ENCODE measurements around the gene ATAD2B.
"Not testable (repeated sequence)": the region's sequence is repeated elsewhere in the genome, so short reads cannot be mapped to it uniquely, and the experiment has no call there.

Gene ATAD2B

DNA sequence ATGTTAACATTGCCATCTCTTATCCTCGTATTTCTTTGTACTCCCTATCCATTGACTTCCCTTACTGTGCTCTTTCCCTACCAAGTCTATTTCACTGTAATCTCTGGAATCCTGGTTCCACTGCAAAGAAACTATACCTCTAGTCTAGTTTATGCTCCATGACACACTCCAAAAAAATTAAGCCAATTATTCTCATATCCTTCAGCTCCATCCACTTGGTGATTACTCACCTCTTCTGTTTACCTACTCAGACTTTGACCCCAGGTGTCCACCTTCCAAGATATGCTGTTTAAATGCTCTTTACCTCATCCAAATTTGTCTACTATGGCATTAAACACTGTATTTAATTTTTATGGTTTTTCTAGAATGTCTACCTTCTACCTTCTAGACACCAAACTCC lies 137.9 kb downstream of the ATAD2B start:
- DNase-seq (ENCODE audit: low read depth): no peak

DNA sequence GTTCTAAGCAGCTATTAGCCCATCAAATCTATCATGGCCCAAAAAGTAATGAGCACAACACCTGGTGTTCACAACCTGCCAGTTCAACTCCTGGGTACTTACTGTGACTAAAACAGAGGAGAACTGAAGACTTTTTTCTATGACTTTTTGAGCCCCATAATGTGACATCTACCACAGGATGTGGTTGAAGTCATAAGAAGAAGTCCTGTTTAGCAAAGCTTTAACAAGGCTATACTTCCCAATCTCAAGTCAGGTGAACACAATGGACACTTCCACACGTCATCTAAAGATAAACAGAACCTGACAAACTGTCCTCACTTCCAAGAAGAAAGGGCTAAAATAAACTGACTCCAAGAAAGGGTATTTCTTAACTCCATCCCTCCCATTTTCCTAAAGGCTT lies 138.8 kb downstream of the ATAD2B start:
- no peak for DNase-seq (ENCODE audit: low read depth)

DNA sequence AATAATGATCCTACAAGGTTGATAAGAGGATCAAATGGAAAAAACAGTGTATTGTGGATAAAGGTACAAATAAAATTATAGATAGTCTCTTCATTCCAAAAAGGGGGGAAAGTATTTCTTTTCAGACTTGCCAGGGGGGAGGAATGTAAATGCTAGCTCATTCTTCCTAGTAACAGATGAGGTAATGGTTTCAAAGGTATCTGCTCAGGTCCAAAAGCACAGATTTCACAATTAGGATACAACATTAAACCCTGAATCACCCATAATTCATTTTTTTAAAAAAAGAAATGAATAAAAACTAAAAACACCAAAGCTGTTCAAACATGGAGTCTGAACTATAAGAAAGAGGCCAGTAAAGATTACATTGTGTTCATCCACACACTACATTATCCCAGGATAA lies 142.0 kb downstream of the ATAD2B start:
- no peak for DNase-seq (ENCODE audit: low read depth)

DNA sequence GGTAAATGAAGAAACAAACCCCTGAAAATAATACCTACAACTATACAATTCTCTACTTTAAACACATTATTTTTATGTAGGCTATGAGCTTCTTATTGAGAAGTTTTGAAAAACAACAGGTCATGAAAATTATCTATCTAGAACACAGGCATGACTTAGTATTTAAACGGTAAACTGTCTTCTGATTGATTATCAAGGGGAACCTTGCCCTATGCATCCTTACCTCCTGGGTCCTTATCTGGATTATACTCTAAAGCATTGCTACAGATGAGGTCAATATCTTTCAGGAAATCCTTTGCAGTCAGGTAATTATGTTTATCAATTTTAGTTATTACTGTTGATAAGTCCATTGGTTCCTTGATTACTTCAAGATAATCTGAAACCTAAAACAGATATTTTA lies 144.3 kb downstream of the ATAD2B start:
- DNase-seq (ENCODE audit: low read depth): no peak

DNA sequence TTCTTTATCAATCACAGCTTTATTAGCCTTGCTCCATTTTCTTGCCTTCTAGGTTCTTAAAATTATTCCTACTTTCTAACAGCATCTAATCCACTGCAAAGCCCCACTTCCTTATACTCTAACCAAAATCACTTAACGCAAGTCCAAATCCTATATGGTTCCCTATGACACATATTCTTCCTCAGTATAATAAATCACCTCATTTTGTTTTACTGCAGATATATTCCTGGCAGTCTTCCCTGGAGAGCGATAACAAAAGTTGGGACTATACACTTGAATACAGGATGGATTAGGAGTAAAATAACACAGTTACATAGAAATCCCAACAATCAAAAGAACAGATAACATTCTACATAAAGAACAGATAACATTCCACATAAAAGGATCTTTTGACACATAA lies 144.8 kb downstream of the ATAD2B start:
- no peak for DNase-seq (ENCODE audit: low read depth)

DNA sequence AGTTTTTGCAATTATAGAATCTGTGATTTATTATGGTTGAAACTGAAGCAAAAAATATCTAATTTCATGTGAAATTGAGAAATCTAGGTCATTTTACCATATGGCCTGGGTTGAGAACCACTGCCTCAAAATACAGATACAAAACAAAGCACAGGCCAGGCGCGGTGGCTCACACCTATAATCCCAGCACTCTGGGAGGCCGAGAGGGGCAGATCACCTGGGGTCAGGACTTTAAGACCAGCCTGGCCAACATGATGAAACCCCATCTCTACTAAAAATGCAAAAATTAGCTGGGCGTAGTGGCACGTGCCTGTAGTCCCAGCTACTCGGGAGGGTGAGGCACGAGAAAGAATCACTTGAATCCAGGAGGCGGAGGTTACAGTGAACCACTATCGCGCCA lies 146.5 kb downstream of the ATAD2B start:
- not testable (repeated sequence) for DNase-seq (ENCODE audit: low read depth)

DNA sequence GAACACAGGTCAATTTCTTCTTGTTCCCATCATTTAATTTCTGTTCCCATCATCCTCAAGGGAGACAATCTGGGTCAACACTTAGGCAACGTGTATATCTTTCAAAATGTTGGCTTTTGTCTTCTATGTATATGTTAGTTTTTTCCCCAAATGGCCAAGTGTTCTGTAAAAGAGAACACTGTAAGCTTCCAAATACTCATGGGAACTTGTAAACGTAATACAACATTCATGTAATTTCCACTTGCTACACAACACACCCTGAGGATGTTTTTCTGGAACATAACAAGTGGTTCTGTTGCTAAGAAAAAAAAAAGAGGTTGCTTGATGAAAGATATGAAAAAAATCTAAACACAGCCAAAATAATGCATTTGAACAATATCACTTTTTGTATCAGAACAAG lies 149.1 kb downstream of the ATAD2B start:
- DNase-seq (ENCODE audit: low read depth): no peak

DNA sequence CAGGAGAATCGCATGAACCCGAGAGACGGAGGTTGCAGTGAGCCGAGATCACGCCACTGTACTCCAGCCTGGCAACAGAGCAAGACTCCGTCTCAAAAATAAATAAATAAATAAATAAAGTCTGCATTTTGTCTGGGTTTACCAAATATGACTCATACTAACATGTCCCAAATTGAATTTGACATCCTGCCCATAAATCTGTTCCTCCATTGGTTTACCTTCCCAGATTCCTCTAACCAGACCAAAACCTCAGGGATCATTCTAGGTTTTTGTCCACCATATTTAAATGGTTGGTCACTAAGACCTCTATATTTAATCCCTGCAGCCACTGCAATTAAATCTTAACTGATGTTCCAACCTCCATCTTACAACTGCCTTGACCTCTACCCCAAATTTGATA lies 150.9 kb downstream of the ATAD2B start:
- DNase-seq (ENCODE audit: low read depth): no peak

DNA sequence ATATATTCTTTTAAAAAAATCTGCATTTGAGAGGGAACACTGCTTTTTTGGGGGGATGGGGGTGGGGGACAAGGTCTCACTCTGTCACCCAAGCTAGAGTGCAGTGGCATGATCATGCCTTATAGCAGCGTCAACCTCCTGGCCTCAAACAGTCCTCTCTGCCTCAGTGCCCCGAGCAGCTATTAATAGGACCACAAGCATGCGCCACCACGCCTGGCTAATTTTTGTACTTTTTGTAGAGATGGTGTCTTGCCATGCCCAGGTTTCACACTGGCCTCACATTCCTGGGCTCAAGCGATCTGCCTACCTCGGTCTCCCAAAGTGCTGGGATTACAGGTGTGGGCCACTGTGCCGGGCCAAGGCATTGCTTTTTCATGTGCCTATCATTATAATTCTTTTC lies 154.2 kb downstream of the ATAD2B start:
- DNase-seq (ENCODE audit: low read depth): no peak

DNA sequence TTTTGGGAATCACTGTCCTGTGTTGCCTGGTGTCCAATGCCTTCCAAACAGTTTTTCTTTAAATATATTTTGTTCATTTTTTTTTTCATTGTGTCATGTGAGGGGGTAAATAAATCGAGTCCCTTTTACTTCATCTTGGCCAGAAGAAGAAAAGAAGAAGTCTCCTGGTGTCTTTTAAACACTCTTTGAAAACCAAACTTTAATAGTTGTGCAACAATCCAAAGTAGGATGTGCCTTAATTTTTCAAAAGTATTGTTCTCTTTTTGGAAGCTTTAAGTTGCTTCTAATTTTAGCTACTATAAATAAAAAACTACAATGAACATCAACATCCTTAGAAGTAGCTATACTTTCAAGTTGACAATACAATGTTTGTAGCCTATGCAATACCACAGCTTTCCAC lies 154.9 kb downstream of the ATAD2B start:
- DNase-seq (ENCODE audit: low read depth): no peak

DNA sequence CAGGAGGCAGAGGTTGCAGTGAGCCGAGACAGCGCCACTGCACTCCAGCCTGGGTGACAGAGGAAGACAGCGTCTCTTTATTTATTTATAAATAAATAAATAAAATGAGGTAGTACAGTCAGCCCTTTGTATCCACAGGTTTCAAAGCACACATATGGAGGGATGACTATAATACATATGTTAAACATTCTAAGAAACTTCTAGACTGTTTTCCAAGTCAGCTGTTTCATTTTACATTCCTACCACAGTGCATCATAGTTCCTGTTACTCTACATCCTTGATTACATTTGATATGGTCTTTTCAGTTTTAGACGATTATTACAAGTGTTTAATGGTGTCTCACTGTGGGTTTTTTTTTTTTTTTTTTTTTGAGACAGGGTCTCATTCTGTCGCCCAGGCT lies 157.6 kb downstream of the ATAD2B start:
- DNase-seq (ENCODE audit: low read depth): peak; percentile 38

DNA sequence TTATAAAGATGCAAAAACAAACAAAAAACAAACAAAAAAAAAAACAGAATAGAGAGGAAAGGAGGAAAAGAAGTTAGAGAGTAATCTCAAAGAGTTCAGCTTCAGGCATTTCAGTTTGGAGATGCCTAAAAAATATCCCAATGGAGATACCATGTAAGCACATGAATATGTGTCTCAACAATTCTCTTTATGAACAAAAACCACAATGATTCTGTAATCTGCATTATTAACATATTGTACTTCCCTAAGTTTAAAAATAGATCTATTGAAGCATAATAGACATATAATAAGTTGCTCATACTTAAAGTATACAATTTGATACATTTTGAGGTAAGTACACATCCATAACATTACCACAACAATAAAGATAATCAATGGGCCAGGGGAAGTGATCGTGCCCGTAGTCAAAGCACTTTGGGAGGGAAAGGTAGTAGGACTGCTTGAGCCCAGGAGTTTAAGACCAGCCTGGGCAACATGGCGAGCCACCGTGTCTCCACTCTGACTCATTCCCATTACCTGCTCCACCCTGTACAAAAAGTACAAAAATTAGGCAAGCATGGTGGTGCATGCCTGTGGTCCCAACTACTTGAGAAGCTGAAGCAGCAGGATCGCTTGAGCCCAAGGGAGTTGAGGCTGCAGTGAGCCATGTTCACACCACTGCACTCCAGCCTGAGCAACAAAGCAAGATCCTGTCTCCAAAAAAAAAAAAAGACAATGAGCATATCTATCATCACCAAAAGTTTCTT lies 158.9 kb downstream of the ATAD2B start:
- DNase-seq (ENCODE audit: low read depth): no peak

DNA sequence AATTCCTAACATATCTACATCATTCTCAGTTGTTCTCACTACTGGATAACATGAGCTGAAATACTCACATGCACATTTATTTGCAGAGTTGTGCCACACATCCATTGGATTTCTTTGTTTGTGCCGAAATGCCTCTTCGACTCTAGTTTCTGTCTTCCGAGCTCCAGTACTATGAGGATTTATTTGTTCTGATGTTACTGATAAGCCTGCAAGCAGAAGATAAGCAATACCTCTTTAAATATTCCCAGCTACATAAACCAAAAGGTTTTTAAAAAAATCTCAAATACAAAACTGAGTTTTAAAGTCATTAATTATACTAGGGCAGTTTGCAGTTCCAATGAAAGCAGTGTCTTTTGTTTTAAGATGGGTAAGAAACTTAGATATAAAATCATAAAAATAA lies 164.8 kb downstream of the ATAD2B start:
- DNase-seq (ENCODE audit: low read depth): no peak

DNA sequence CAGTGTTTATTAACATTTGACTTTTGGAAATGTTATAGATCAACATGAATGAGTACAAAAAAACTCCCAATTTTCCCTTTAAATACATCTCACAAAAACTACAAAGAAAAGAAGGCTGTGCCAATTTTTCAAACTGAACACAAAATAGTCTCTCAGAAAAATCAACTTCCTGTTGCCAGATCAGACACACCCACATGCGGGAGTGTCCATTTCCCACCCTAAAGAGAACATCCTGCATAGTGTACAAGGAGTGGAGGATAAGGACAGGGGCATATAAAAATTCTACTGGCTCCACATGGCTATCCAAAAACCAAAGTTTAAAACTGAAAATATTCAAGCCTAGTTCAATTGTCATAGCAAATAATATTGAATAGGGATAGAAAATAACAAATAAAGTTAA lies 165.3 kb downstream of the ATAD2B start:
- DNase-seq (ENCODE audit: low read depth): no peak

DNA sequence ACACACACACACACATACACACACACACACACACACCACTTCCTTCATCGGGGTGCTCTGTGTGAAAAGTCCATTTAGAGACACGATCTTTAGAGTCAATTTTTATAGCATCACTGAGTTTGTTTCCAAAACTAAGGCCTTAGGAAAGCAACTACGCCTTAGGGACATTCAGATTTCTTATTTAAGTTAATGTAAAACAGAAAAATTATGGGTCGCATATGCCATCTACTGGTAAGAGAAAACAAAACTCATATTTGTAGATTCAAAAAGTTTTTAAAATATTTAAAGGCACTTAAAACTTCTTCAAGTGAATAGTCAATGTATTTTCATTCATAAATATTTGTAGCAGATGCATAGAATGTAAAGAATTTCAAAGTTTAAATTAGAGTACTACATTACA lies 166.2 kb downstream of the ATAD2B start:
- DNase-seq (ENCODE audit: low read depth): peak; percentile 68

DNA sequence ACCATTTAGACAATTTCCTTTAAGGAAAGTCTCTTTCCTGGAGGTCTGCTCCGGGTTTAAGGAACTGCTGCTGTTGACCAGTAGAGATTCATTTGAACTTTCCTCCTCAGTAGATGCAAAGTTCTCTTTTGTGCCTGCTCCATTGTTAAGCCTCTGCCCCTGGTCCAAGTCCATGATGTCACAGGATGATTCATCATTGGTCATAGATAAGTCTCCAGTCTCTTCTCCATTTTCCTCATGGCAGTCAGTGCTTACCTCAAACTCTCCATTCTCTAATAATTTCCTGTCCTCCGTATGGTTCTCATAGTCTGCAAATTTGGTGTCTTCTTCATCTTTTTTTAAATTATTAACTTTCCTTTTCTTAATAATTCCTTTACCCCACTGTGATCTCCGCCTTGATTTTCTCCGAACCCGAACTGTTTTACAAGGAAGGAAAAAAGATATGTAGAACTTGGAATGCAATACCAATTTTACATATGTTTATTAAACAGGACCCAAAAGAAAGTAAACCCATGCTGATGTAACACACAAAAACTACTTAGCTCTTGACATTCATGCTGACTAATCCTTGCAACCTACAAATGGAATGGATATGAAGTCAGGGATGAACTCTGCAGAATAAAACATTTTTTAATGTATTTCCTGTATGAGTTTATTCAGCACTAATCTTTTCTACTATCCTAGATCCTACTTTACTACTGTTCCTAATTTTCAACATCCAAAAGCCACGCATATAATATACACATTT lies 169.1 kb downstream of the ATAD2B start:
- DNase-seq (ENCODE audit: low read depth): peak; percentile 87

DNA sequence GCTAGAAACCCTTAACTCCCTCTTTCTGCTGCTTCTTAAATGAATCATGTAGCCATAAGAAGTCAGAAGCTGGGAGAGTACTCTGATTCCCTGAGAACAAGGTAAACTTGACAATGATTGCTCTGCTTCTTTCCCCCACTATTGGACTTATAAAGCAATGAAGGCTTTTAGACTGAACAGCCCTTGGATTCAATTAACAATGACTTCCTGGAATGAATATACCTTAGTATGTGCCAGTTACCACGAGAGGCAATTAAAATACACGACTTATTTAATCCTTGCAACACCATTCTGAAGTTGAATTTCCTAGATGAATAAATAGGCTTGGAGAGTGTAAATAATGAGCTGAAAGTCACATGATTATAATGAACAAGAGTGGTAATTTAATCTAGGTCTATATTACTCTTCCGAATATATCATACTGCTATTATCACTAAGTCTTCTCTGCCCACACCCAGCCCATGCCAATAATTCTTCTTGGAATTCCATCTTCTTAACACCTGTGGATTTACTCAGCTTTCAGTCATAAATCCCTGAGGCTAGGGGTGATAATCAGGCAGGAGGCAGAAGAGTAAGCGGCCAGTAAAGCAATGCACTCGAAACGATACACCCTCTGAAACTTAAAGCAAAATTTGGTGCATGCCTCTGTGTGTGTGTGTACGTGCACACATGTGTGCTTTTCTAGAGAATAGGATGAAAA lies 170.2 kb downstream of the ATAD2B start:
- no peak for DNase-seq (ENCODE audit: low read depth)

DNA sequence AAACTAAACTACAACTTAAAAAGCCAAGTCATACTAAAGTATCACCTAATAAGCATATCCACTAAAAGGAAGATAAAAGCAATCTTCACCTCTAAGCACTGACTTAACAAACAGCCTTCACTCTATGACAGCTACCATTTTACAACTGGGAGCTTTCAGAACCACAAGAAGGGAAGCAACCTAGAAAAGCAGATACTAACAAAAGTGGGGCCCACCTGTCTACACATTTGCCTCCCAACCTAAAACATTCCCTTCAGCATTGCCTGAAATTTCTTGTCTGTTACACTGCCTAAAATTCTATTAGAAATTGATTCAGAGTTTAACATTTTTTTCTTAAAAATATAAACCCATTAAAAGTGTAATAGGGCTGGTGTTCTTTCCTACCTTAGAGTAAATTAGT lies 172.0 kb downstream of the ATAD2B start:
- DNase-seq (ENCODE audit: low read depth): no peak

DNA sequence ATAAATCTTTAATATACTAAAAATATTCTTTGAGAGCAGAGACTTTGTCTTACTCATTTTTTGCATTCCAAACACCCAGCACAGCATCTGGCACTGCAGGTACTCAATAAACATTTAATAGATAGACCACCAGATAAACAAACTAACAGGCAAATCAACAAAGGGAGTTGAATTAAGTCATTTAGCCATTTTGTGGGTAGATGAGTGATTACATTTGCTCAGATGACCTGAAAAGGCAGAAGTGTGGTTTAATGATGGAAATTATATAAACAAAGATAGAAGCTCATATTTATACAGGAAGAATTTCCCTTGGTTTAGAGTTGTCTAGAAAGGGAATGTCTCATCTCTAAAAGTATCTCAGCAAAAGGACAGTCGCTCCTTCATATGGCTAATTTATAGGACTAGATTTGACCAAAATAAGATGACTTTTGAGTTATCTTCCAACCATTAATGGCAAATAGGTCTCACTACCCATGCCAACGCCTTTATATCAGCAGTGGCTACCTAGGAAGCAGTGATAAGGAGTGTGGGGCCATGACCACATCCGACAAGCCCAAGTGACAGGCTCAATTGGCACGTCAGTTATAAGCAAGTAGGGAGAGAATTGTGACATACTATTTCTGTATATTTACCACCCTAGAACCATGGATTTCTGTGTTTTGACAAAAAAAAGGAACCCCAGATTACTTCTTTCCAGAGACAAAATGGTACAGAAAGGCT lies 173.5 kb downstream of the ATAD2B start:
- DNase-seq (ENCODE audit: low read depth): no peak

DNA sequence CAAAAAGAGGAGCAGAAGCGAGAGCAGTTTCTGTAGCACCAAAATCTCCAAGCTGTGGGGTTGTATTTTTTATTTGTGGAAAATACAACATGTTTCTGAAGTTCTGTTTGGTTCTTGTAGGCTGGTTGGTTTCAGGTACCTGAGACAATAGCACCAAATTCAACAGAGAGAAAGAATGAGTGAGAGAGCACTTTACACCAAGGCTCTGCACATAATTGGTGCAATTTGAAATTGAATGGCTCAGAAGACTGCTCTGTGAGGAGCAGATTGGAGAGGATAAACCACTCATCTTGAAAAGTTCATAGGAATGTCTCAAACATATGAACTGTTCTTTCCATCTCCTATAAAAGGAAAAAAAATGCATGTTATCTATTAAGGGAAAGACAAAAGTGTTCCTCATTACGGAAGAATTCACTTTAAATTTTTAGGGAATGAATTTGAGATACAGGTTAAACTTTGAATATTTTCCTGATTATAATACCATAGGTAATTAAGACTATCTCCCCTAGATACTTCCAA lies 175.1 kb downstream of the ATAD2B start:
- DNase-seq (ENCODE audit: low read depth): no peak

DNA sequence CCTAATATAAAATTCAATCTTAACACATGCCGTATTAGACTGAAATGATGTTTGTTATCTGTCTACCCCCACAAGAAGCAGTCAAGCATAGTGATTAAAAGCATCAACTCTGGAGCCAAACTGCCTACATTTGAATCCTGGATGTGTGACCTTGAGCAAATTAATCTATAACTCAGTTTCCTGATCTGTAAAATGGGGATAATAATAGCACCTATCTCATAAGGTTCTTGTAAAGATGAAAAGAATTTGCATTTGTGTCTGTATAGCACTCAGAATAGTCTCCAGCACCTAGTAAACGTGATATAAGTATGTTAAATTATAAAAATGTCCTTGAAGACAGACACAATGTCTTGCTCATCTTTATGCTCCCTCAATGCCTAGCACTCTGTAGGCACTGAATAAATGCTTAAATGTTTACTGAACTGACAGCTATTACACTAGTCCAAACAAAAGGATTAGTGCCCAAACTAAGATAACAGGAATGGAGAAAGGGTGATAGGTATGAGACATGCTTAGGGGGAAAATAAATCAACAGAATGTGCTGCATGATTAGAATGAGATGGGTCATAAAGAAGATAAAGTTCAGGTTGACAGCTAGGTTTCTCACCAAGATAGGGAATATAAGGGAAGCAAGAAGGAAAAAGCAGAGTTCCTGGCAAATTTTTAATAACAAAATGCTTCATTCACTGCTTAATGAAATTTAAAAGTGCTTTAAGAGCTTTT lies 180.6 kb downstream of the ATAD2B start:
- no peak for DNase-seq (ENCODE audit: low read depth)

DNA sequence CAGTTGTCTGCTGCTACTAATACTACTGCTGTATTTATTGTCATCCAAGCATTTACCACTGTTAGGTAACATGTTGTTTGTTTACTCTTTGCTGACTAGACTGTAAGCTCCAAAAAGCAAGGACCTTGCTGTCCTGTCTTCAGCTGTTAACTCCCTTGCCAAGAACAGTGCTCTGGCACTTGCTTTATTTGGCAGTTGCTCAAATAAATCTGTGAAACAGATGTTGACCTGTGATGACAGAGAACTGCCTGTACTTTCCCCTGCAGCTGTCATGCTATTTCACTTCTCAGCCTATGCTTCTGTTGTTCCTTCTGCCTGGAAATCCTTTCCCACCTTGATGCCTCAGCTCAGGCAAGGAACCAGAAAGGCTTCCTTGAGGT lies 181.2 kb downstream of the ATAD2B start:
- peak; percentile 57 for DNase-seq (ENCODE audit: low read depth)
